ENCODE results near the gene MMP24.

Gene MMP24

DNA sequence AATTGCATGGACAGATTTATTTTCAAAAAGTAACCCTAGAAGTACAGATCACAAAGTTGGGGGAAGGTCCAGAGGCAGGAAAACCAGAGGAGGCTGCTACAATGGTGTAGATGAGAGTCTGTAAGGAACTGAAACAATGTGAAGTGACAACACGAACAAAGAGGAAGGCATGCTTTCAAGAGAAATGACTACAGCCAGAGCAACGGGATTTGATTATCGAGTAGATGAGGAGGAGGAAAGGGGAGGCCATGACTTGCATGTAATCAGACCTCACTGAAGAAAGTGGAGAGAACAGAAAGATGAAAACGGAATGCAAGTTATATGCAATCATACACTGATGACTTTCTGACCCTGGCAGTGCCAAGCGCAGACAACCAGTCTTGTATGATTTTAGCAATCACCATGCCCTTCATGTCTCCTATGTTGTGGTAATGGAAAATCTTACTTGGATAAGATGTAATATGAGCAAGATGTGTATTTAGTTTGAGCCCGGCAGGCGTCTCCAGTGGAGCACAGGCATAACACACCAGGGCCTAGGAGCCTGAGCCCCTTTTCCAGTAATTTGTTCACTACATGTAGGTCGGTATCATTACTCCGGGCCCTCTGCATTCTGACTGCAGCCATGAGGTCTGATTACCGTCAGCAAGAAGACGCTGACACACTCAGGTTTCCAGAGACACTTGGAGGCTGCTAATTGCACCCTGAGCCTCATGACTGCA lies 99.7 kb downstream of the MMP24 start:
- H3K4me2 ChIP-seq (ENCODE audit: low read length), result no peak overlapping the region
- H3K27me3 ChIP-seq (ENCODE audit: control insufficient read depth, insufficient read depth, low read length), result no peaks in the 10 kb centered on the region
- no peak overlapping the region for H3K4me3 ChIP-seq (ENCODE audit: low read depth, low read length)
- H3K36me3 ChIP-seq (ENCODE audit: control insufficient read depth, insufficient read depth, low read length), result no peaks in the 10 kb centered on the region
- no peak overlapping the region for H3K9ac ChIP-seq
- TF ChIP-seq, protein P1, sequence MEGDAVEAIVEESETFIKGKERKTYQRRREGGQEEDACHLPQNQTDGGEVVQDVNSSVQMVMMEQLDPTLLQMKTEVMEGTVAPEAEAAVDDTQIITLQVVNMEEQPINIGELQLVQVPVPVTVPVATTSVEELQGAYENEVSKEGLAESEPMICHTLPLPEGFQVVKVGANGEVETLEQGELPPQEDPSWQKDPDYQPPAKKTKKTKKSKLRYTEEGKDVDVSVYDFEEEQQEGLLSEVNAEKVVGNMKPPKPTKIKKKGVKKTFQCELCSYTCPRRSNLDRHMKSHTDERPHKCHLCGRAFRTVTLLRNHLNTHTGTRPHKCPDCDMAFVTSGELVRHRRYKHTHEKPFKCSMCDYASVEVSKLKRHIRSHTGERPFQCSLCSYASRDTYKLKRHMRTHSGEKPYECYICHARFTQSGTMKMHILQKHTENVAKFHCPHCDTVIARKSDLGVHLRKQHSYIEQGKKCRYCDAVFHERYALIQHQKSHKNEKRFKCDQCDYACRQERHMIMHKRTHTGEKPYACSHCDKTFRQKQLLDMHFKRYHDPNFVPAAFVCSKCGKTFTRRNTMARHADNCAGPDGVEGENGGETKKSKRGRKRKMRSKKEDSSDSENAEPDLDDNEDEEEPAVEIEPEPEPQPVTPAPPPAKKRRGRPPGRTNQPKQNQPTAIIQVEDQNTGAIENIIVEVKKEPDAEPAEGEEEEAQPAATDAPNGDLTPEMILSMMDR (IDR thresholded peaks at IDR 0.05), result no peak
- peaks cover 2% of the 10 kb centered on the region for H3K79me2 ChIP-seq
- H3K4me1 ChIP-seq, result no peaks in the 10 kb centered on the region
- H3K27ac ChIP-seq, result no peak overlapping the region
- H3K9me3 ChIP-seq (ENCODE audit: control insufficient read depth, low read length), result no peaks in the 10 kb centered on the region
- no peak overlapping the region for H2AFZ ChIP-seq
